Upper lobe of right lung (tissue), 1 donor: Measurements from ENCODE around the gene TNIP3. TPM values are rescaled to one million over a fixed set of nuclear protein-coding genes. Genes with fewer than 3 reads are reported as not detected.

Experiments
- ATAC-seq: fragments of 200-7000 bp; cut with Tn5 transposase; one replicate; pipeline ENCODE4 v1.9.1; 2020; ENCODE audit warnings: mild to moderate bottlenecking, moderate library complexity
- DNase-seq: peaks from one replicate; pipeline ENCODE4 v3.0.0-alpha.2; 2020
- H3K27ac ChIP-seq: fragments of 200-600 bp; one replicate; pipeline ENCODE4 v1.8.0; 2022
- H3K27me3 ChIP-seq: fragments of 200-600 bp; one replicate; pipeline ENCODE4 v1.8.0; 2022; ENCODE audit warnings: mild to moderate bottlenecking
- H3K36me3 ChIP-seq: fragments of 200-600 bp; one replicate; pipeline ENCODE4 v1.8.0; 2022
- H3K4me1 ChIP-seq: fragments of 200-600 bp; one replicate; pipeline ENCODE4 v1.8.0; 2022
- H3K4me3 ChIP-seq: fragments of 200-600 bp; one replicate; pipeline ENCODE4 v1.8.0; 2022; ENCODE audit warnings: mild to moderate bottlenecking
- H3K9me3 ChIP-seq: fragments of 200-600 bp; one replicate; pipeline ENCODE4 v1.8.0; 2022
- CTCF ChIP-seq: fragments of 200-600 bp; IDR thresholded peaks from one replicate; pipeline ENCODE4 v1.8.0; 2022; ENCODE audit warnings: antibody characterized with exemption
- intact Hi-C: fragments of 100-400 bp; cut with DNase I; formaldehyde crosslinking; loops from one replicate; pipeline ENCODE4 v1.11.0; 2022
- total RNA-seq: library from RNA; stranded (reverse); fragmentation: NEBNext Ultra II Directional; extraction: Animal tissue kit (Norgen Biotek cat#: 25700); gene quantifications from one replicate; pipeline ENCODE4 v1.2.1, GENCODE V29; 2021
- donor health status: DM: no; HTN: yes; CAD: no; lungs with severe emphysema.

TNIP3 gene
- total RNA-seq, 1 donor from 2014 or later = 2.3 TPM

- H3K9me3 ChIP-seq = no peaks in the 10 kb centered on the region
- ATAC-seq (no peak), DNase-seq (no peak)
- H3K27ac ChIP-seq = no peak overlapping the region
- H3K36me3 ChIP-seq = no peaks in the 10 kb centered on the region
- TF ChIP-seq CTCF = no peak
- H3K4me3 ChIP-seq = no peak overlapping the region
- intact Hi-C loops = no loop called here
- H3K27me3 ChIP-seq = no peaks in the 10 kb centered on the region
- no peaks in the 10 kb centered on the region for H3K4me1 ChIP-seq
These were observed 33.8 kb downstream of the TNIP3 start for GRCh38 chr4:121130326-121130660.

GRCh38 chr4:121129606-121130325 lies 34.4 kb downstream of the TNIP3 start:
- H3K27ac ChIP-seq = no peak overlapping the region
- H3K4me3 ChIP-seq = no peak overlapping the region
- intact Hi-C loops = no loop called here
- H3K4me1 ChIP-seq = no peaks in the 10 kb centered on the region
- no peak for DNase-seq
- no peaks in the 10 kb centered on the region for H3K9me3 ChIP-seq
- no peaks in the 10 kb centered on the region for H3K27me3 ChIP-seq
- no peaks in the 10 kb centered on the region for H3K36me3 ChIP-seq
- TF ChIP-seq CTCF = no peak
- no peak for ATAC-seq

GRCh38 chr4:121127100-121127499 lies 37.0 kb downstream of the TNIP3 start:
- Histone ChIP-seq H3K4me1 (no peaks in the 10 kb centered on the region), H3K4me3 (no peak overlapping the region), H3K27ac (no peak overlapping the region), H3K27me3 (no peaks in the 10 kb centered on the region), H3K9me3 (no peaks in the 10 kb centered on the region), H3K36me3 (no peaks in the 10 kb centered on the region)
- DNase-seq = no peak
- intact Hi-C loops = no loop called here
- no peak for ATAC-seq
- TF ChIP-seq CTCF = no peak

- H3K4me1 ChIP-seq = no peaks in the 10 kb centered on the region
- no peaks in the 10 kb centered on the region for H3K36me3 ChIP-seq
- H3K9me3 ChIP-seq = no peaks in the 10 kb centered on the region
- H3K27ac ChIP-seq = no peak overlapping the region
- no peak for TF ChIP-seq CTCF
- intact Hi-C loops = no loop called here
- ATAC-seq (no peak), DNase-seq (no peak)
- no peak overlapping the region for H3K4me3 ChIP-seq
- H3K27me3 ChIP-seq = no peaks in the 10 kb centered on the region
These were observed 37.6 kb downstream of the TNIP3 start for GRCh38 chr4:121126449-121127006.

GRCh38 chr4:121125498-121125885 lies 38.6 kb downstream of the TNIP3 start:
- Histone ChIP-seq H3K27ac (no peak overlapping the region), H3K27me3 (no peaks in the 10 kb centered on the region), H3K4me1 (no peaks in the 10 kb centered on the region), H3K4me3 (no peak overlapping the region), H3K36me3 (no peaks in the 10 kb centered on the region), H3K9me3 (no peaks in the 10 kb centered on the region)
- ATAC-seq (peak; percentile 29), DNase-seq (no peak)
- no peak for TF ChIP-seq CTCF
- intact Hi-C loops = no loop called here
